ENCODE results near the gene AKT1S1.

- TF ChIP-seq CTCF (conservative IDR thresholded peaks at IDR 0.05; ENCODE audit: low read depth, low read length) = no peak
- TF ChIP-seq EZH2phosphoT487 (IDR thresholded peaks at IDR 0.05; ENCODE audit: borderline replicate concordance, low read length) = no peak
Measured at GRCh38 chr19:49881186-49881585, 4.0 kb upstream of the AKT1S1 start.

Data from PC-3 (cell line).